Measurements from ENCODE around the gene HASPIN.
A peak's percentile ranks its signal among the peaks of the same experiment; 100 is the strongest.

Gene HASPIN

GRCh38 chr17:3723556-3724377, at the start of gene HASPIN:
Gene HASPIN (plus strand): TSS chr17:3723903. CDS start chr17:3723936, 33 bp downstream.
- peak; percentile 78 to 82 for DNase-seq (ENCODE audit: low read depth in 2 of 2)

- DNase-seq (ENCODE audit: low read depth in 2 of 2): no peak
These were observed 47.8 kb upstream of the HASPIN start for GRCh38 chr17:3675886-3676285.

- no peak for DNase-seq (ENCODE audit: low read depth in 2 of 2)
These were observed 45.4 kb upstream of the HASPIN start for GRCh38 chr17:3678095-3678820.

GRCh38 chr17:3678821-3679530, 44.7 kb upstream of the HASPIN start:
- no peak for DNase-seq (ENCODE audit: low read depth in 2 of 2)

GRCh38 chr17:3679531-3680126, 44.1 kb upstream of the HASPIN start:
- no peak for DNase-seq (ENCODE audit: low read depth in 2 of 2)

GRCh38 chr17:3681057-3681456, 42.6 kb upstream of the HASPIN start:
- DNase-seq (ENCODE audit: low read depth in 2 of 2): no peak

- DNase-seq (ENCODE audit: low read depth in 2 of 2): no peak
These were observed 42.1 kb upstream of the HASPIN start for GRCh38 chr17:3681565-3681964.

- DNase-seq (ENCODE audit: low read depth in 2 of 2): no peak
These were observed 41.7 kb upstream of the HASPIN start for GRCh38 chr17:3682033-3682432.

- DNase-seq (ENCODE audit: low read depth in 2 of 2): no peak
These were observed 40.6 kb upstream of the HASPIN start for GRCh38 chr17:3683054-3683511.

GRCh38 chr17:3685174-3685573, 38.5 kb upstream of the HASPIN start:
- no peak for DNase-seq (ENCODE audit: low read depth in 2 of 2)

- DNase-seq (ENCODE audit: low read depth in 2 of 2): no peak
These were observed 35.6 kb upstream of the HASPIN start for GRCh38 chr17:3688027-3688553.

- no peak for DNase-seq (ENCODE audit: low read depth in 2 of 2)
These were observed 34.8 kb upstream of the HASPIN start for GRCh38 chr17:3688852-3689261.

- DNase-seq (ENCODE audit: low read depth in 2 of 2): no peak
These were observed 34.2 kb upstream of the HASPIN start for GRCh38 chr17:3689262-3690093.

- no peak for DNase-seq (ENCODE audit: low read depth in 2 of 2)
These were observed 33.5 kb upstream of the HASPIN start for GRCh38 chr17:3690094-3690715.

GRCh38 chr17:3691617-3692067, 32.1 kb upstream of the HASPIN start:
- no peak for DNase-seq (ENCODE audit: low read depth in 2 of 2)

- DNase-seq (ENCODE audit: low read depth in 2 of 2): no peak
These were observed 31.4 kb upstream of the HASPIN start for GRCh38 chr17:3692346-3692745.

GRCh38 chr17:3693141-3693540, 30.6 kb upstream of the HASPIN start:
- DNase-seq (ENCODE audit: low read depth in 2 of 2): no peak

- DNase-seq (ENCODE audit: low read depth in 2 of 2): no peak
These were observed 29.9 kb upstream of the HASPIN start for GRCh38 chr17:3693829-3694231.

- DNase-seq (ENCODE audit: low read depth in 2 of 2): no peak
These were observed 28.5 kb upstream of the HASPIN start for GRCh38 chr17:3695129-3695722.

Measured in fibroblast of skin of left quadriceps (primary cell).